ENCODE results near the gene TMEM231.

DNA sequence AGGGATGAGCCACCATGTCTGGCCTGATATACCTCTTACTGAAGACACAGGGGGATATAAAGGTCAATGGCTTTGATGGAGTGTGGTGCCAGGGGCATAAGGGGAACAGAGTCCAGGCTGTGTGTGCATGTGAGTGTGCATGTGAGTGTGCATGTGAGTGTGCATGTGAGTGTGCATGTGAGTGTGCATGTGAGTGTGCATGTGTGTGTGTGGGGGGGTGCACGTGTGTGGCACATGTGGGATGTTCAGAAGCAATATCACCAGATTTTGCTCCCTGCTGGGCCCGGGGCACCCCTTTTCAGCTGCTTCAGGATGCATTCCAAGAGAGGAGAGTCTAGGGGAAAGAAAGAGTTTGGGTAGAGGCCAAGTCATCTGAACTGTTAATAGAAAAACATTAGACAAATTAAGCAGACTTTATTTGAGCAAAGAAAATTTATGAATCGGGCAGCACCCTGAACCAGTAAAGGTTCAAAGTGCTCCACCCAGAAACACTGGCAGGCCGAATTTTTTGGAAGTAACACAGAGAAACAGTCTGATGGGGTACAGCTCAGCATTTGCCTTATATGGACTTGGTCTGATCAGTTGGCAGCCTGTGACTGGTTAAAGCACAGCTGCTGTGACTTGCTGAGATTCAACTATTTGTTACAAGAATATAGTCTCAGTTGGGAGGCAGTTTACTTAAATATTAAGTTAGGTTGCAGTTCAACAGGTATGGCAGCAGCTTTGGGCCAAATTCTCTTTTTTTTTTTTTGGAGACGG, 29.8 kb downstream of the TMEM231 start:
- TF ChIP-seq, protein P1, sequence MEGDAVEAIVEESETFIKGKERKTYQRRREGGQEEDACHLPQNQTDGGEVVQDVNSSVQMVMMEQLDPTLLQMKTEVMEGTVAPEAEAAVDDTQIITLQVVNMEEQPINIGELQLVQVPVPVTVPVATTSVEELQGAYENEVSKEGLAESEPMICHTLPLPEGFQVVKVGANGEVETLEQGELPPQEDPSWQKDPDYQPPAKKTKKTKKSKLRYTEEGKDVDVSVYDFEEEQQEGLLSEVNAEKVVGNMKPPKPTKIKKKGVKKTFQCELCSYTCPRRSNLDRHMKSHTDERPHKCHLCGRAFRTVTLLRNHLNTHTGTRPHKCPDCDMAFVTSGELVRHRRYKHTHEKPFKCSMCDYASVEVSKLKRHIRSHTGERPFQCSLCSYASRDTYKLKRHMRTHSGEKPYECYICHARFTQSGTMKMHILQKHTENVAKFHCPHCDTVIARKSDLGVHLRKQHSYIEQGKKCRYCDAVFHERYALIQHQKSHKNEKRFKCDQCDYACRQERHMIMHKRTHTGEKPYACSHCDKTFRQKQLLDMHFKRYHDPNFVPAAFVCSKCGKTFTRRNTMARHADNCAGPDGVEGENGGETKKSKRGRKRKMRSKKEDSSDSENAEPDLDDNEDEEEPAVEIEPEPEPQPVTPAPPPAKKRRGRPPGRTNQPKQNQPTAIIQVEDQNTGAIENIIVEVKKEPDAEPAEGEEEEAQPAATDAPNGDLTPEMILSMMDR (IDR thresholded peaks at IDR 0.05), result no peak
- TF ChIP-seq POLR2A (IDR thresholded peaks at IDR 0.05), result no peak

Data from uterus (tissue), 2 donors.